RWPE2 (cell line): ENCODE measurements around the gene FLYWCH1.

Experiments used
- ATAC-seq: fragments of 200-7000 bp; cut with Tn5 transposase; 3 replicates; pipeline ENCODE4 v1.9.1; 2021; ENCODE audit warnings: low read depth
- DNase-seq: peaks from one replicate; pipeline ENCODE4 v3.0.0-alpha.2; 2020; ENCODE audit warnings: low spot score
- H3K27ac ChIP-seq: fragments of 450-650 bp; 2 replicates; pipeline ENCODE4 v1.5.1; 2017; ENCODE audit warnings: mild to moderate bottlenecking; ENCODE audit not compliant: poor library complexity, severe bottlenecking
- H3K27me3 ChIP-seq: fragments of 250-450 bp; sonication (Bioruptor Pico); 2 replicates; pipeline ENCODE4 v1.5.1; 2021; ENCODE audit warnings: mild to moderate bottlenecking, moderate library complexity; ENCODE audit not compliant: insufficient read depth, poor library complexity, severe bottlenecking
- H3K36me3 ChIP-seq: fragments of 250-450 bp; sonication (Bioruptor Pico); 2 replicates; pipeline ENCODE4 v1.5.1; 2020; ENCODE audit warnings: low read depth, mild to moderate bottlenecking, moderate library complexity
- H3K4me1 ChIP-seq: fragments of 250-450 bp; sonication (Bioruptor Pico); 2 replicates; pipeline ENCODE4 v1.5.1; 2021; ENCODE audit warnings: mild to moderate bottlenecking, moderate library complexity; ENCODE audit not compliant: insufficient read depth, poor library complexity, severe bottlenecking
- H3K4me3 ChIP-seq: fragments of 250-450 bp; sonication (Bioruptor Pico); 2 replicates; pipeline ENCODE4 v1.5.1; 2021; ENCODE audit warnings: mild to moderate bottlenecking, moderate library complexity; ENCODE audit not compliant: severe bottlenecking
- H3K9me3 ChIP-seq: fragments of 250-450 bp; sonication (Bioruptor Pico); 2 replicates; pipeline ENCODE4 v1.5.1; 2021; ENCODE audit warnings: mild to moderate bottlenecking, moderate library complexity; ENCODE audit not compliant: severe bottlenecking
- TF ChIP-seq, protein P1 (sequence below): fragments of 450-650 bp; IDR thresholded peaks from one replicate; pipeline ENCODE4 v1.5.1; 2017; ENCODE audit warnings: mild to moderate bottlenecking, moderate library complexity; ENCODE audit not compliant: poor library complexity, severe bottlenecking

FLYWCH1 gene

DNA sequence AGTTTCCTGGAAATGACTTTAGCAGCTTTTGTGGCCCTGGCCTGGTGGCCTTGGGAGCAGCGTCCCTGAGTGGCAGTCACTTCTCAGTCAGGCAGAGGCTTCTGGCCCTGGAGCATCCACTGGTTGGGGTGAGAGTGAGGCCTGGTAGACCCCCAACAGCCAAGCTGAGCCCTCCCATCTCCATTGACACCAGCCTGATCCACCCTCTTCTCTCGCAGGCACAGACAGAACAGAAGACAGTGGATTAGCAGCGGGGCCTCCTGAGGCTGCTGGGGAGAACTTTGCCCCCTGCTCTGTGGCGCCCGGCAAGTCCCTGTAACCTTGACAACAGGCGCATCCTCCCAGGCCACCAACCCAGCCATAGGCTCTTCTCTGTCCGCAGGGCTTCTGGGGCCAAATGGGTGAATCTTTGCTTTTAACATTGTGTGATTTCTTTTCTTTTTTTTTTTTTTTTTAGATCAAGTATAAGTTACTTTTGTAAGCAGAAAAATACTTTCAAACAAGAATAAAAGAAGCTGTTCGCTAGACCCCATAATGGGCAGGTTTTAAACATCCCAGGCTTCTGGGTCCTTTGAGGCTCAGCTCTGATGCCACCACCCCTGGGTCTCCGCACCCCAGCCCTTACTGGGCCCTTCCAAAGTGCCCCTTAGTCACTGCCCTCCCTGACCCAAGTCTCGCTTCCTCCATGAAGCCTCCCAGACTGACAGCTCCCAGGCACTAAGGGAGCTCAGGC is 12.7 kb upstream of the FLYWCH1 start:
- TF ChIP-seq, protein P1, sequence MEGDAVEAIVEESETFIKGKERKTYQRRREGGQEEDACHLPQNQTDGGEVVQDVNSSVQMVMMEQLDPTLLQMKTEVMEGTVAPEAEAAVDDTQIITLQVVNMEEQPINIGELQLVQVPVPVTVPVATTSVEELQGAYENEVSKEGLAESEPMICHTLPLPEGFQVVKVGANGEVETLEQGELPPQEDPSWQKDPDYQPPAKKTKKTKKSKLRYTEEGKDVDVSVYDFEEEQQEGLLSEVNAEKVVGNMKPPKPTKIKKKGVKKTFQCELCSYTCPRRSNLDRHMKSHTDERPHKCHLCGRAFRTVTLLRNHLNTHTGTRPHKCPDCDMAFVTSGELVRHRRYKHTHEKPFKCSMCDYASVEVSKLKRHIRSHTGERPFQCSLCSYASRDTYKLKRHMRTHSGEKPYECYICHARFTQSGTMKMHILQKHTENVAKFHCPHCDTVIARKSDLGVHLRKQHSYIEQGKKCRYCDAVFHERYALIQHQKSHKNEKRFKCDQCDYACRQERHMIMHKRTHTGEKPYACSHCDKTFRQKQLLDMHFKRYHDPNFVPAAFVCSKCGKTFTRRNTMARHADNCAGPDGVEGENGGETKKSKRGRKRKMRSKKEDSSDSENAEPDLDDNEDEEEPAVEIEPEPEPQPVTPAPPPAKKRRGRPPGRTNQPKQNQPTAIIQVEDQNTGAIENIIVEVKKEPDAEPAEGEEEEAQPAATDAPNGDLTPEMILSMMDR, result no peak

DNA sequence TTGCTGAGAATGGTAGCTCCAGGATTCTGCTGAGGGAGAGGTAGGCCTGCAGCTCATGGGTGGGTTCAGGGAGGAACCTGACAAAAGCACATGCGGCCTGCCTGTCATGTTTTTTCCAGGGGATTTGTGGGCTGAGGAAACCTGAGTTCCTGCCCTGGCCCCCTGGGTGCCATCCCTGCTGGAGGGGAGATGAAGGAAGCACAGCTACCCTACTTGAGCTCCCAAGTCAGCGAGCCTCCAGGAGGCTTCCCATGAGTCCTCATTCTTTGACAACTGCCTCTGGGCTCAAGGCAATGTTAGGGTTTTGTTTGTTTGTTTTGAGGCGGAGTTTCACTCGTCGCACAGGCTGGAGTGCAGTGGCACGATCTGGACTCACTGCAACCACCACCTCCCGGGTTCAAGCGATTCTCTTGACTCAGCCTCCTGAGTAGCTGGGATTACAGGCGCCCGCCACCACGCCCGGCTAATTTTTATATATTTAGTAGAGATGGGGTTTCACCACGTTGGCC is 12.1 kb upstream of the FLYWCH1 start:
- H3K27ac ChIP-seq, result no peak overlapping the region
- no peaks in the 10 kb centered on the region for H3K9me3 ChIP-seq
- H3K4me3 ChIP-seq, result no peak overlapping the region
- H3K36me3 ChIP-seq, result 0 out of 2 replicates have a peak, but pooled peaks cover 3% of the 10 kb centered on the region
- ATAC-seq (no peak), DNase-seq (no peak)
- no peaks in the 10 kb centered on the region for H3K27me3 ChIP-seq
- H3K4me1 ChIP-seq, result no peaks in the 10 kb centered on the region
- TF ChIP-seq, protein P1, result no peak

More for the DNA sequence above, 12.7 kb upstream of the FLYWCH1 start:
- no peak for ATAC-seq
- H3K36me3 ChIP-seq, result 0 out of 2 replicates have a peak, but pooled peaks cover 3% of the 10 kb centered on the region
- no peak overlapping the region for H3K4me3 ChIP-seq
- H3K27ac ChIP-seq, result no peak overlapping the region
- DNase-seq, result no peak
- H3K9me3 ChIP-seq, result no peaks in the 10 kb centered on the region
- no peaks in the 10 kb centered on the region for H3K27me3 ChIP-seq
- no peaks in the 10 kb centered on the region for H3K4me1 ChIP-seq

DNA sequence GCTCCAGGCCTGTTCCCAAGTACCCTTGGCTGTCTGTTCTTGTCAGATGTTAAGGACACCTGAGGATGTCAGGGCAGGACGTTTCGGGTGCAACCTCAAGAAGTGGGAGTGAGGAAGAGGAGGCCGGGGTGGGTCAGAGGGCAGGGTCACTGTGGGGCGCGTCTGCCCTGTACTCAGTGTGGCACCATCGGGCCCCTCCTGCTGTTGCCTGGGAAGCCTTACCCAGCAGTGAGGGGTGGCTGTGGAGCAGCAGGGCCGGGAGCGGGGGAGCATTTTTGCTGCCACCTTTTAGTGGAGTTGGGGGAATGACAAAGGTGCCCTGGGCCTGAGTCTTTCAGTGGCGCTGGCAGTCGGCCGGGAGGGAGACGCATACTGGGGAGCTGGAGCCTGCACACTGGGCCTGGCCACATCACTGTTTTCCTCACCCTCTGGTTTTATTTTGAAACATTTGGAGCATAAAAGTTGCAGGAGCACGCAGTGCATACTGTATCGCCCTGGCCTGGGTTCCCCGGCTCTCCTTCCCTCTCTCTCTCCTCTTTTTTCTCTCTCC is 11.1 kb upstream of the FLYWCH1 start:
- H3K9me3 ChIP-seq, result no peaks in the 10 kb centered on the region
- DNase-seq (no peak), ATAC-seq (no peak)
- H3K27ac ChIP-seq, result no peak overlapping the region
- H3K27me3 ChIP-seq, result no peaks in the 10 kb centered on the region
- 0 out of 2 replicates have a peak, but pooled peaks cover 3% of the 10 kb centered on the region for H3K36me3 ChIP-seq
- TF ChIP-seq, protein P1, result no peak
- no peak overlapping the region for H3K4me3 ChIP-seq
- H3K4me1 ChIP-seq, result no peaks in the 10 kb centered on the region

DNA sequence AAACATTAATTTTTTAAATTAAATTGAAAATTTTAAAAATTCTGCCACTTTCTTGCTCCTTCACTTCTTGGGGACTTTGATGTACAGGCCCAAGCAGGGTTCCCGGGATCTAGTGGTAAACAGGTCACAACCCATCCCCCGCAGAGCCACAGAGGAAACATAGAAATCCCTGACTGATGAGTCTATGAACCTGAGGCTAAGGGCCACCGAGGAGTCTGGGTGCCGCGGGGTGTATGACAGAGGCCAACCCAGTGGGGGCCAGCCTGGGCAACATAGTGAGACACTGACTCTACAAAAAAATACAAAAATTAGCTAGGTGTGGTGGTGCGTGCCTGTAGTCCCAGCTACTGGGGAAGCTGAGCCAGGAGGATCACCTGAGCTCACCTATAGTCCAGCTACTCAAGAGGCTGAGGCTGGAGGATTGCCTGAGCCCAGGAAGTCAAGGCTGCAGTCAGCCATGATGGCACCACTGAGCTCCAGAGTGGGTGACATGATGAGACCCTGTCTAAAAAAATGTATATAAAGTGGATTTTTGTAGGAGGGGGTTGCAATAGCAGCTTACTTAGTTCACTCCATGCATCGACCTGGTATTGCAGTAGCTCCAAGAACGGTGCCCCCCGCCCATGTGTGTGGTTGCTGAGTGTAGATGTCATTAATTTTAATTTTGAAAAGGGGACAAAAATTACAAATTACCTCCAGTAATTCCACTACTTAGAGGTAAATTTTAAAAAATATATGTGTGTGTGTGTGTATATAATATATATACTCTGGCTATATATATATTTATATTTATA is 9.2 kb upstream of the FLYWCH1 start:
- ATAC-seq (no peak), DNase-seq (no peak)
- Histone ChIP-seq H3K9me3 (no peaks in the 10 kb centered on the region), H3K4me3 (no peak overlapping the region), H3K27ac (no peak overlapping the region), H3K36me3 (no peaks in the 10 kb centered on the region), H3K27me3 (no peaks in the 10 kb centered on the region), H3K4me1 (peaks cover 5% of the 10 kb centered on the region)
- TF ChIP-seq, protein P1, result no peak
